Peyer's patch (tissue), 4 donors: ENCODE results near the gene ARHGAP26. TPM values are rescaled to one million over a fixed set of nuclear protein-coding genes. Genes with fewer than 3 reads are reported as not detected.

Source experiments
- DNase-seq, 3 donors: peaks; one replicate each; pipeline ENCODE4 v3.0.0-alpha.2; 2017 to 2019
- H3K27ac ChIP-seq, 4 donors: fragments of 200-600 bp; sonication (generic); one replicate each; pipeline ENCODE4 v1.5.1; 2016 to 2019
- H3K27me3 ChIP-seq, 2 donors: fragments of 200-600 bp; sonication (generic); one replicate each; pipeline ENCODE4 v1.5.1; 2019
- H3K36me3 ChIP-seq, 3 donors: fragments of 200-600 bp; sonication (generic); one replicate each; pipeline ENCODE4 v1.5.1; 2016 to 2019
- H3K4me1 ChIP-seq, 4 donors: fragments of 200-600 bp; sonication (generic); one replicate each; pipeline ENCODE4 v1.5.1; 2016 to 2019
- H3K4me3 ChIP-seq, 4 donors: fragments of 200-600 bp; sonication (generic); 1 replicate in 3 of 4; 2 replicates in 1 of 4; pipeline ENCODE4 v1.5.1; 2016 to 2019; ENCODE audit warnings: mild to moderate bottlenecking in 1 of 4
- H3K9me3 ChIP-seq, 4 donors: fragments of 200-600 bp; sonication (generic); one replicate each; pipeline ENCODE4 v1.5.1; 2016 to 2019; ENCODE audit warnings: mild to moderate bottlenecking in 1 of 4
- CTCF ChIP-seq, 6 experiments: fragments of 450-650 bp in 4 of 6; fragments of 200-600 bp in 2 of 6; sonication (generic) in 1 of 6; IDR thresholded peaks; one replicate each; pipeline ENCODE4 v1.5.1; 2017 to 2019; ENCODE audit warnings: antibody characterized with exemption in 6 of 6, mild to moderate bottlenecking in 3 of 6, moderate library complexity in 1 of 6
- POLR2A ChIP-seq, 2 donors: fragments of 450-650 bp; IDR thresholded peaks; one replicate each; pipeline ENCODE4 v1.5.1; 2017; ENCODE audit warnings: antibody characterized with exemption in 2 of 2, mild to moderate bottlenecking in 2 of 2, moderate library complexity in 2 of 2
- total RNA-seq, 4 donors: library from RNA; depleted of rRNA; stranded (reverse); fragments of >200 nt; gene quantifications; one replicate each; pipeline ENCODE4 v1.1.0, GENCODE V29; 2016

Gene ARHGAP26
- total RNA-seq, 4 donors from 2014 or later, result 60.1 to 180 (median 126) TPM

- DNase-seq, result peak in 1 of 3 donors; percentile 70
- Histone ChIP-seq H3K4me1 (peaks cover 0 to 5% (median 0%) of the 10 kb centered on the region in 4 donors), H3K27me3 (no peaks in the 10 kb centered on the region), H3K36me3 (peaks cover 0 to 17% (median 0%) of the 10 kb centered on the region in 3 donors), H3K27ac (peak overlapping the region in 3 of 4 donors; percentile 20 to 62 (median 40)), H3K9me3 (no peaks in the 10 kb centered on the region), H3K4me3 (no peak overlapping the region)
- TF ChIP-seq CTCF (IDR thresholded peaks at IDR 0.05) (no peak), POLR2A (IDR thresholded peaks at IDR 0.05) (no peak)
Observed at GRCh38 chr5:143153332-143154119, 383.3 kb downstream of the ARHGAP26 start.

- Histone ChIP-seq H3K36me3 (peaks cover 0 to 8% (median 0%) of the 10 kb centered on the region in 3 donors), H3K27ac (peak overlapping the region in 3 of 4 donors; percentile 36 to 66 (median 62)), H3K9me3 (no peaks in the 10 kb centered on the region), H3K27me3 (no peaks in the 10 kb centered on the region), H3K4me1 (peaks cover 0 to 5% (median 0%) of the 10 kb centered on the region in 4 donors), H3K4me3 (no peak overlapping the region)
- TF ChIP-seq POLR2A (IDR thresholded peaks at IDR 0.05), result no peak
- no peak for TF ChIP-seq CTCF (IDR thresholded peaks at IDR 0.05)
- DNase-seq, result no peak
Observed at GRCh38 chr5:143154510-143155370, 384.6 kb downstream of the ARHGAP26 start.

- no peak for TF ChIP-seq POLR2A (IDR thresholded peaks at IDR 0.05)
- no peak for TF ChIP-seq CTCF (IDR thresholded peaks at IDR 0.05)
- Histone ChIP-seq H3K27ac (peak overlapping the region in 1 of 4 donors; percentile 62), H3K4me3 (no peak overlapping the region), H3K36me3 (peaks cover 0 to under 1% (median 0%) of the 10 kb centered on the region in 3 donors), H3K4me1 (peaks cover 0 to 5% (median 0%) of the 10 kb centered on the region in 4 donors), H3K27me3 (no peaks in the 10 kb centered on the region), H3K9me3 (no peaks in the 10 kb centered on the region)
- DNase-seq, result no peak
Observed at GRCh38 chr5:143155455-143155854, 385.3 kb downstream of the ARHGAP26 start.

GRCh38 chr5:143156086-143156485, 385.9 kb downstream of the ARHGAP26 start:
- H3K4me3 ChIP-seq, result no peak overlapping the region
- no peak for TF ChIP-seq CTCF (IDR thresholded peaks at IDR 0.05)
- no peak for TF ChIP-seq POLR2A (IDR thresholded peaks at IDR 0.05)
- no peaks in the 10 kb centered on the region for H3K9me3 ChIP-seq
- DNase-seq, result no peak
- no peaks in the 10 kb centered on the region for H3K36me3 ChIP-seq
- H3K27ac ChIP-seq, result no peak overlapping the region
- peaks cover 0 to 5% (median 0%) of the 10 kb centered on the region in 4 donors for H3K4me1 ChIP-seq
- H3K27me3 ChIP-seq, result no peaks in the 10 kb centered on the region

- no peak overlapping the region for H3K4me3 ChIP-seq
- no peaks in the 10 kb centered on the region for H3K27me3 ChIP-seq
- no peak for TF ChIP-seq CTCF (IDR thresholded peaks at IDR 0.05)
- TF ChIP-seq POLR2A (IDR thresholded peaks at IDR 0.05), result no peak
- no peaks in the 10 kb centered on the region for H3K9me3 ChIP-seq
- H3K36me3 ChIP-seq, result no peaks in the 10 kb centered on the region
- DNase-seq, result no peak
- H3K4me1 ChIP-seq, result peaks cover 0 to 5% (median 0%) of the 10 kb centered on the region in 4 donors
- no peak overlapping the region for H3K27ac ChIP-seq
Observed at GRCh38 chr5:143156572-143156971, 386.4 kb downstream of the ARHGAP26 start.
